HEK293T (cell line): ENCODE results near the gene MKLN1.

Source experiments
- BHLHE40 ChIP-seq: fragments of 450-650 bp; IDR thresholded peaks from 2 replicates; pipeline ENCODE4 v1.6.1; 2016; ENCODE audit warnings: mild to moderate bottlenecking, moderate library complexity, borderline replicate concordance
- ELF4 ChIP-seq: fragments of 450-650 bp; IDR thresholded peaks from 2 replicates; pipeline ENCODE4 v1.6.1; 2017; ENCODE audit warnings: antibody characterized with exemption
- FOXA1 ChIP-seq: fragments of 450-650 bp; IDR thresholded peaks from 2 replicates; pipeline ENCODE4 v1.6.1; 2016; ENCODE audit warnings: mild to moderate bottlenecking
- FOXK2 ChIP-seq: fragments of 450-650 bp; IDR thresholded peaks from 2 replicates; pipeline ENCODE4 v1.6.1; 2016; ENCODE audit warnings: mild to moderate bottlenecking
- FOXM1 ChIP-seq: fragments of 450-650 bp; IDR thresholded peaks from 2 replicates; pipeline ENCODE4 v1.6.1; 2017; ENCODE audit warnings: mild to moderate bottlenecking, borderline replicate concordance
- L3MBTL2 ChIP-seq: fragments of 450-650 bp; conservative IDR thresholded peaks from 2 replicates; pipeline ENCODE4 v1.6.1; 2016; ENCODE audit warnings: mild to moderate bottlenecking
- LEF1 ChIP-seq: fragments of 450-650 bp; IDR thresholded peaks from 2 replicates; pipeline ENCODE4 v1.6.1; 2017; ENCODE audit warnings: mild to moderate bottlenecking, borderline replicate concordance
- NFRKB ChIP-seq: fragments of 450-650 bp; IDR thresholded peaks from 2 replicates; pipeline ENCODE4 v1.6.1; 2016; ENCODE audit warnings: mild to moderate bottlenecking, moderate library complexity
- PKNOX1 ChIP-seq: fragments of 450-650 bp; IDR thresholded peaks from 2 replicates; pipeline ENCODE4 v1.6.1; 2016
- SP1 ChIP-seq: fragments of 450-650 bp; IDR thresholded peaks from 2 replicates; pipeline ENCODE4 v1.6.1; 2017
- SUZ12 ChIP-seq: fragments of 450-650 bp; IDR thresholded peaks from 2 replicates; pipeline ENCODE4 v1.6.1; 2016; ENCODE audit warnings: mild to moderate bottlenecking
- TARDBP ChIP-seq: fragments of 450-650 bp; IDR thresholded peaks from 2 replicates; pipeline ENCODE4 v1.6.1; 2016
- ZNF384 ChIP-seq: fragments of 450-650 bp; IDR thresholded peaks from 2 replicates; pipeline ENCODE4 v1.6.1; 2016

GRCh38 chr7:131409129-131409766 is 81.6 kb downstream of the MKLN1 start:
- TF ChIP-seq TARDBP (no peak), FOXM1 (no peak), FOXA1 (no peak), NFRKB (no peak), SUZ12 (no peak), ELF4 (no peak), SP1 (no peak), L3MBTL2 (no peak), BHLHE40 (no peak), PKNOX1 (no peak), FOXK2 (no peak), ZNF384 (no peak), LEF1 (no peak)
